NB4 (cell line): Measurements from ENCODE around the gene SULT4A1.

ENCODE experiments used
- POLR2A ChIP-seq: IDR thresholded peaks from 2 replicates; pipeline ENCODE4 v1.6.1; 2011; ENCODE audit warnings: mild to moderate bottlenecking; ENCODE audit not compliant: insufficient read length; ENCODE audit errors: extremely low read depth
- TF ChIP-seq, protein P1 (sequence below): IDR thresholded peaks from one replicate; pipeline ENCODE4 v1.5.1; 2012; ENCODE audit warnings: low read depth, low read length

DNA sequence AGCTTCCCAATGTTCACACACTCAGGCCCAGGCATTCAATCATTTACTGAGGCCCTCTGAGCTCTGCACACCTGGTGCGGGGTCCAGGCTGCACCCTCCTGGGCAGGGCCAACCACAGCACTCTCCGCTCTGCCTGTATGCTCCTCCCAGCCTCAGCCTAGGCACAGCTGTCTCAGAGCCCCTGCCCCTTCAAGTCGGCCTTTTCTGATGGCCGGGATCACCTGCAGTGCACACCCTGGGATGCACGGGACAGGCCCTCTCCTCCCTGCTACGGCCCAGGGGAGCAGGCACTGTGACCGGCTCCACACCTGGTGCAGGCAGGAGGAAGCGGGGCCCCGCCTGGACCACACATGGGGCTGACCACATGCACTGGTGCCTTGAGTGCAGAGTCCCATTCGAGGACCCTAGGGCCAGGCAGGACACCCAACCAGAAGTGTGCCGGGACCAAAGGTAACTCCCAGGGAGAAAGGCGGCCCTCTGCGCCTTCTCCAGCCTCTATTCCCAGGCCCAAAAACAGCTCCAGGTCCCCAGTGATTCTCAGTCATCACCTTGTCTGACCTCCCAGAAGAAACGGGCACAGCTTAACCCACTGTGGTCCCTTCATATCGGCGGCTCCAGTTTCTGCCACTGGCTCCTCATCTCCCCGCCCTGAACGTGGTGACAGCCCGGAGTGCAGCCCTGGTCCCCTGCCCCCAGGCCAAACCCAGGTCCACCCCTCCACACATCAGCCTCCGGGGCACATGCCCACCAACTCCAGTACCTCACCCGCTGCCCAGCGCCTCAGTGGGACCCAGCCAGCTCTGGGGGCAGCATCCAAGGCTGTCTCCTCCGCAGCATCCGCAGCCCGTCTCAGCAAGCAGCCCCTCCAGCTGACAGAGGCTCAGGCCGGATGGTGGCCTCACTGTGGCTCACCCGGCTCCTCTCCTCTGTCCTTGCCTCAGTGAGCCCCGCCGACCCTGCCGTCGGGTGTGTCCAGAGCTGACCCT, 17.5 kb downstream of the SULT4A1 start:
- TF ChIP-seq POLR2A, result no peak
- TF ChIP-seq, protein P1, sequence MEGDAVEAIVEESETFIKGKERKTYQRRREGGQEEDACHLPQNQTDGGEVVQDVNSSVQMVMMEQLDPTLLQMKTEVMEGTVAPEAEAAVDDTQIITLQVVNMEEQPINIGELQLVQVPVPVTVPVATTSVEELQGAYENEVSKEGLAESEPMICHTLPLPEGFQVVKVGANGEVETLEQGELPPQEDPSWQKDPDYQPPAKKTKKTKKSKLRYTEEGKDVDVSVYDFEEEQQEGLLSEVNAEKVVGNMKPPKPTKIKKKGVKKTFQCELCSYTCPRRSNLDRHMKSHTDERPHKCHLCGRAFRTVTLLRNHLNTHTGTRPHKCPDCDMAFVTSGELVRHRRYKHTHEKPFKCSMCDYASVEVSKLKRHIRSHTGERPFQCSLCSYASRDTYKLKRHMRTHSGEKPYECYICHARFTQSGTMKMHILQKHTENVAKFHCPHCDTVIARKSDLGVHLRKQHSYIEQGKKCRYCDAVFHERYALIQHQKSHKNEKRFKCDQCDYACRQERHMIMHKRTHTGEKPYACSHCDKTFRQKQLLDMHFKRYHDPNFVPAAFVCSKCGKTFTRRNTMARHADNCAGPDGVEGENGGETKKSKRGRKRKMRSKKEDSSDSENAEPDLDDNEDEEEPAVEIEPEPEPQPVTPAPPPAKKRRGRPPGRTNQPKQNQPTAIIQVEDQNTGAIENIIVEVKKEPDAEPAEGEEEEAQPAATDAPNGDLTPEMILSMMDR, result no peak
